Transverse colon (tissue), 3 donors: ENCODE results near the gene QSER1.

Source experiments
- EP300 ChIP-seq: sonication (generic); formaldehyde crosslinking; IDR thresholded peaks from one replicate; pipeline ENCODE4 v1.6.1; 2017; ENCODE audit warnings: antibody characterized with exemption, low read depth
- TF ChIP-seq, protein P1 (sequence below), 5 experiments: fragments of 200-600 bp in 3 of 5; fragments of 450-650 bp in 2 of 5; sonication (generic) in 3 of 5; IDR thresholded peaks; 1 replicate in 2 of 5; 2 replicates in 3 of 5; pipeline ENCODE4 v1.5.1; 2016 to 2017; ENCODE audit warnings: antibody characterized with exemption in 5 of 5, inconsistent platforms in 3 of 5, mild to moderate bottlenecking in 2 of 5, moderate library complexity in 1 of 5

DNA sequence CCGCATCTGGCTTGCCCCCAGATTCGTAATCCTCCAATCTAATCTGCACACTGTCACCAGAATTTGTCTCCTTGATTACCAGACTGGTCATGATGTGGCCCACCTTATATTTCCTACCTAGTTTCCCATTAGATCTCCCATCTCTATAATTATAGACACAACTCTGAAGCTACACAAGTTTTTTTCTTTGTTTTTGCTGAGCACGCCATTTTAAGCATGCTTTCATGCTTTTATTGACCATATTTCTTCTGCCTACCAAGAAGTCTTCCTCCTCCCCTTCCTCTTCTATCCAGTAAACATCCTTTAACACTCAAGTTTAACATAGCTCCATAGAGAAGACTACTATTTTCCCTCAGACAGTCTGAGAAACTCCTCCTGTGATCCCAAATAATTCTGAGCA, 98.8 kb downstream of the QSER1 start:
- TF ChIP-seq, protein P1, sequence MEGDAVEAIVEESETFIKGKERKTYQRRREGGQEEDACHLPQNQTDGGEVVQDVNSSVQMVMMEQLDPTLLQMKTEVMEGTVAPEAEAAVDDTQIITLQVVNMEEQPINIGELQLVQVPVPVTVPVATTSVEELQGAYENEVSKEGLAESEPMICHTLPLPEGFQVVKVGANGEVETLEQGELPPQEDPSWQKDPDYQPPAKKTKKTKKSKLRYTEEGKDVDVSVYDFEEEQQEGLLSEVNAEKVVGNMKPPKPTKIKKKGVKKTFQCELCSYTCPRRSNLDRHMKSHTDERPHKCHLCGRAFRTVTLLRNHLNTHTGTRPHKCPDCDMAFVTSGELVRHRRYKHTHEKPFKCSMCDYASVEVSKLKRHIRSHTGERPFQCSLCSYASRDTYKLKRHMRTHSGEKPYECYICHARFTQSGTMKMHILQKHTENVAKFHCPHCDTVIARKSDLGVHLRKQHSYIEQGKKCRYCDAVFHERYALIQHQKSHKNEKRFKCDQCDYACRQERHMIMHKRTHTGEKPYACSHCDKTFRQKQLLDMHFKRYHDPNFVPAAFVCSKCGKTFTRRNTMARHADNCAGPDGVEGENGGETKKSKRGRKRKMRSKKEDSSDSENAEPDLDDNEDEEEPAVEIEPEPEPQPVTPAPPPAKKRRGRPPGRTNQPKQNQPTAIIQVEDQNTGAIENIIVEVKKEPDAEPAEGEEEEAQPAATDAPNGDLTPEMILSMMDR (IDR thresholded peaks at IDR 0.05): no peak
- no peak for TF ChIP-seq EP300
